Coronary artery (tissue), 2 donors: ENCODE results near the gene SEMA4G.

Experiments used
- DNase-seq: peaks from one replicate; pipeline ENCODE4 v3.0.0-alpha.2; 2017; ENCODE audit warnings: low spot score
- H3K27ac ChIP-seq, 2 donors: fragments of 200-600 bp; sonication (generic); one replicate each; pipeline ENCODE4 v1.5.1; 2016 to 2019
- H3K4me3 ChIP-seq: fragments of 200-600 bp; sonication (generic); 2 replicates; pipeline ENCODE4 v1.5.1; 2016; ENCODE audit warnings: mild to moderate bottlenecking, moderate library complexity
- CTCF ChIP-seq: fragments of 200-600 bp; sonication (generic); IDR thresholded peaks from one replicate; pipeline ENCODE4 v1.5.1; 2019; ENCODE audit warnings: antibody characterized with exemption

The SEMA4G gene

GRCh38 chr10:100977436-100977835 lies 8.1 kb downstream of the SEMA4G start:
- peak; percentile 38 for DNase-seq
- no peak overlapping the region for H3K27ac ChIP-seq
- no peak for TF ChIP-seq CTCF
- no peak overlapping the region for H3K4me3 ChIP-seq

- no peak for TF ChIP-seq CTCF
- DNase-seq = peak; percentile 59
- H3K4me3 ChIP-seq = no peak overlapping the region
- H3K27ac ChIP-seq = no peak overlapping the region
Observed at GRCh38 chr10:100978121-100978900, 9.0 kb downstream of the SEMA4G start.

- Histone ChIP-seq H3K27ac (no peak overlapping the region), H3K4me3 (no peak overlapping the region)
- no peak for TF ChIP-seq CTCF
- peak; percentile 57 for DNase-seq
Observed at GRCh38 chr10:100978901-100979195, 9.5 kb downstream of the SEMA4G start.

- peak; percentile 67 for DNase-seq
- no peak overlapping the region for H3K27ac ChIP-seq
- no peak overlapping the region for H3K4me3 ChIP-seq
- no peak for TF ChIP-seq CTCF
Observed at GRCh38 chr10:100979791-100980272, 10.5 kb downstream of the SEMA4G start.

- Histone ChIP-seq H3K4me3 (no peak overlapping the region), H3K27ac (no peak overlapping the region)
- no peak for DNase-seq
- TF ChIP-seq CTCF = no peak
Observed at GRCh38 chr10:100980311-100980710, 11.0 kb downstream of the SEMA4G start.

GRCh38 chr10:100980711-100981110 lies 11.4 kb downstream of the SEMA4G start:
- TF ChIP-seq CTCF = no peak
- Histone ChIP-seq H3K4me3 (no peak overlapping the region), H3K27ac (no peak overlapping the region)
- DNase-seq = peak; percentile 36

GRCh38 chr10:100981178-100981772 lies 12.0 kb downstream of the SEMA4G start:
- Histone ChIP-seq H3K4me3 (no peak overlapping the region), H3K27ac (no peak overlapping the region)
- no peak for TF ChIP-seq CTCF
- DNase-seq = no peak
